Spleen (tissue), 7 donors: ENCODE measurements around the gene ERLEC1.

Source experiments
- CTCF ChIP-seq, 11 experiments: fragments of 200-600 bp in 7 of 11; fragments of 450-650 bp in 4 of 11; sonication (generic) in 4 of 11; IDR thresholded peaks in 8 of 11; conservative IDR thresholded peaks in 3 of 11; 1 replicate in 7 of 11; 2 replicates in 4 of 11; pipeline versions ENCODE4 v1.4.0 to v1.8.0; 2016 to 2021; ENCODE audit warnings: antibody characterized with exemption in 11 of 11, inconsistent platforms in 4 of 11, mild to moderate bottlenecking in 1 of 11
- POLR2AphosphoS5 ChIP-seq, 3 donors: sonication (generic); formaldehyde crosslinking; IDR thresholded peaks; one replicate each; pipeline ENCODE4 v1.5.1; 2017; ENCODE audit warnings: antibody characterized with exemption in 3 of 3
- donor health status: DM: no; HTN: no; CAD: no; lungs with moderate emphysema.
- donor health status: DM: no; HTN: no; CAD: no.
- donor health status: DM: no; HTN: no; CAD: no.

- TF ChIP-seq CTCF (IDR thresholded peaks at IDR 0.05 in 8 of 11, conservative IDR thresholded peaks at IDR 0.05 in 3 of 11): peak; percentile 18 to 75 (median 59)
- peak; percentile 85 to 91 (median 91) for TF ChIP-seq POLR2AphosphoS5 (IDR thresholded peaks at IDR 0.05)
These were observed 19.2 kb upstream of the ERLEC1 start, which contains the start of gene CHAC2 for GRCh38 chr2:53767405-53768241.
